GM23338 (cell line): ENCODE data around the gene NUTF2.

ENCODE experiments used
- CTCF ChIP-seq, 2 experiments: fragments of 200-600 bp in 1 of 2; sonication (generic) in 1 of 2; conservative IDR thresholded peaks; 2 replicates each; pipeline versions ENCODE4 v1.5.1 to v1.6.1; 2016 to 2017; ENCODE audit warnings: antibody characterized with exemption in 2 of 2, low read depth in 2 of 2, mild to moderate bottlenecking in 2 of 2, moderate library complexity in 1 of 2
- EZH2 ChIP-seq: fragments of 200-600 bp; sonication (generic); IDR thresholded peaks from one replicate; pipeline ENCODE4 v1.8.0; 2017; ENCODE audit warnings: antibody characterized with exemption, mild to moderate bottlenecking, low read depth; ENCODE audit not compliant: unreplicated experiment
- JUNB ChIP-seq: IDR thresholded peaks from one replicate; pipeline ENCODE4 v1.6.1; 2016; ENCODE audit warnings: antibody characterized with exemption; ENCODE audit not compliant: unreplicated experiment
- REST ChIP-seq: IDR thresholded peaks from one replicate; pipeline ENCODE4 v1.6.1; 2018; ENCODE audit warnings: antibody characterized with exemption; ENCODE audit not compliant: unreplicated experiment

- no peak for TF ChIP-seq CTCF (conservative IDR thresholded peaks at IDR 0.05; ENCODE audit: low read depth in 2 of 2)
- no peak for TF ChIP-seq EZH2
- no peak for TF ChIP-seq JUNB
- TF ChIP-seq REST: no peak
Observed at GRCh38 chr16:67811899-67812298, 34.8 kb upstream of the NUTF2 start.
